Activated T-cell treated with anti-CD3 and anti-CD28 coated beads for 48 hours (primary cell): ENCODE results near the gene IFNGR1.

Experiments used
- DNase-seq: peaks from one replicate; pipeline ENCODE4 v3.0.0-alpha.2; 2020; ENCODE audit warnings: low read depth

Gene IFNGR1

GRCh38 chr6:137175868-137176245 is 43.3 kb downstream of the IFNGR1 start:
- no peak for DNase-seq

DNA sequence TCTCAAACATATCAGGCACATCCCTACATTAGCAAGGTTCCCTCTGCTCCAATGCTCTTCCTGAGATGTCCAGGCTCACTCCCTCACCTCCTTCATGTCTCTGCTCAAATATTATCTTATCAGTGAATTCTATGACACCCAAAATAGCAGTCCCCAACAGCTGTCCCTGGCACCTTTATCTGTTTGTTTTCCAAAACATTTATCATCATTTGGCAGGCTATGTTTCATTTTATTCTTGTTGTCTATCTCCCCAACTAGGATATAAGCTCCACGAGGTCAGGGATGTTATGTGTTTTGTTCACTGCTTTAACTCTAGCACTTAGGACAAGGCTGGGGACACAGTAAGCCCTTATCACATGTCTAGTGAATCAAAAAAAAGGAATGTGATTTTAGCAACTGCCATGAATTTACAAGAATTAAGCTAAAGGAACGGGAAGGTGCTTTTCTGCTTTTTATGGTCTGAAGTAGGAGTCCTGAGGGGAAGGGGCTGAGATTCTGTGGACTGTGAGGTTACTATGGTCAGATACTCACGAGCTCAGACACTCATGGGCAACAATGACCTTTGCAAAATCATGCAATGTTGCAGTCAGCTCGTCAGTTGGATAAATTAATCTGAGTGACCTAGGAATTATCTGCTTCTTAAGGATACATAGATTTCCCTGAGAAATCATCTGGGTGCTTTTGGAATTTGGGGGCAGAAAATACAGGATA is 43.9 kb downstream of the IFNGR1 start:
- DNase-seq = no peak

DNA sequence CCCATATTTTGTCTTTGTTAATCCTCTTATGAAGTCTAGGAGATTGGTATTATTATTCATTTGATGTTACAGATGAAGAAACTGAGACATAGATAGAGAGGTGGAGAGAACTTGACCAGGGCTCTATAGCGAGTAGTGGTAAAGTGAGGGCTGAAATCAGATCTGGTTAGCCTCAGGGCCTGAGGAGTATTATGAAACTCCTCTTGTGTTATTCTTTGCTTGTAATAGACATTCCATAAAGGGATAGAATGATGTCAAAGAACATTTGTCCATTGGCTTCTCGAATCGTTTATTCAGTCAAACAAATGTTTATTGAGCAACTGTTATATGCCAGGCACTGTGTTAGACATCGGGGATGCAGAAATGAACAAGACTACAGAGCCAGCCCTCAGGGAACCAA is 45.7 kb downstream of the IFNGR1 start, which contains the start of gene IL22RA2:
Gene IL22RA2, minus strand, starts transcription at position 144 of the 400 bp plus-strand sequence. CDS start 11,895 bp downstream, outside the sequence.
- DNase-seq = no peak

GRCh38 chr6:137172734-137173431 is 46.3 kb downstream of the IFNGR1 start:
- DNase-seq = no peak

DNA sequence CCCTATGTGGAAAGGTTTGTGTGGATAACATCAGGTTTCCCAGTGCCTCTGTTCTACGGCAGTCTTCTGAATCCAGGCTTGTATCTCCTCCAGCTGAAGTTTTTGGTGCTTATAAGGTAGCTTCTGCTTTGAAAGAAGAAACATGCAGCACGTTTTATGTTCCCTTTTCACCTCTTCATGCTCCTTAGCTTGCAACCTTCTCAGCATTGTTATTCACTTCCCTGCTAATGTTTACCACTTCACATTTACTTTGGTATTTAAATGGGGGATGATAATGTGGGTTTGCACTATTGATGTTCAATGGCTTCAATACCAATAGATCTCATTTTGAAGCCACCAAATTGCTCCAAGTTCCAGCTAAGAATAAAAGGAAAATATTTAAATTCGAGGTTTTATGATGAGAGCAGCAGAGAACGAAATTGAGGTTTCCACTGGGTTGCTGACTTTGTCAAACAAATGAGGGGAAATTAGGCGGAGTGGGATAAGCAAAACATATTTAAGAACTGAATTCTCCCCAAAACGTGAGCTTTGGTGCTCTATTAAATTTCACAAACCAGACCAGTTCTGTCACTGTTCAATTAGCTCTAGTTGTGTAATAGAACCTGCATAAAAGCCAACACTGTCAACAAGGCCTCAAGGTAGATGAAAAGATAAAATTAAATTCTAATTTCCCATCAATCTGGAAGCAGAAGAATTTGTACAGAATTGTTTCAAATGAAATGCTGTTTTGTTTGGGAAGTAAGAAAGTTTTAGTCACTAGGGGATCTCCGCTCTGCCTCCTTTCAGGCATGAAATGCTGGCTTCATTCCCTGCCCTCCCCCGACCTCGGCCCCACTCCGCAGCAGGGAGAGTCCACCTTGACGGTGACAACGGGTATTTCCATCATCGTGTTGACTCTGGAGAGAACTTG is 47.1 kb downstream of the IFNGR1 start:
- DNase-seq = no peak

DNA sequence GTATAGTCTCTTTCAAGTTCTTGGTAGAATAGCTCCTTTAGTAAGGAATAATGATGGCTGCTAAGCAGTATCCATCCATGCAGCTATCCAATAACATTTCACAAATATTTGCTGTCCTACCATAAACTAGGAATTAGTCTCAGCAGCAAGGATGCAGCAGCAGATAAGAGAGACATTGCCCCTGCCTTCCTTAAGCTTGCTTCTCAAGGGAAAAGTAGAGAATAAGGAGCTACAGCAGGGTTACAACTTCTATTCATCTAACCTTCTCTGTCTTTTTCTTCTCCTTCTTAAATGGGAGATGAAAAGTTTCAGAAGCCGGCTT is 48.2 kb downstream of the IFNGR1 start:
- DNase-seq = no peak

DNA sequence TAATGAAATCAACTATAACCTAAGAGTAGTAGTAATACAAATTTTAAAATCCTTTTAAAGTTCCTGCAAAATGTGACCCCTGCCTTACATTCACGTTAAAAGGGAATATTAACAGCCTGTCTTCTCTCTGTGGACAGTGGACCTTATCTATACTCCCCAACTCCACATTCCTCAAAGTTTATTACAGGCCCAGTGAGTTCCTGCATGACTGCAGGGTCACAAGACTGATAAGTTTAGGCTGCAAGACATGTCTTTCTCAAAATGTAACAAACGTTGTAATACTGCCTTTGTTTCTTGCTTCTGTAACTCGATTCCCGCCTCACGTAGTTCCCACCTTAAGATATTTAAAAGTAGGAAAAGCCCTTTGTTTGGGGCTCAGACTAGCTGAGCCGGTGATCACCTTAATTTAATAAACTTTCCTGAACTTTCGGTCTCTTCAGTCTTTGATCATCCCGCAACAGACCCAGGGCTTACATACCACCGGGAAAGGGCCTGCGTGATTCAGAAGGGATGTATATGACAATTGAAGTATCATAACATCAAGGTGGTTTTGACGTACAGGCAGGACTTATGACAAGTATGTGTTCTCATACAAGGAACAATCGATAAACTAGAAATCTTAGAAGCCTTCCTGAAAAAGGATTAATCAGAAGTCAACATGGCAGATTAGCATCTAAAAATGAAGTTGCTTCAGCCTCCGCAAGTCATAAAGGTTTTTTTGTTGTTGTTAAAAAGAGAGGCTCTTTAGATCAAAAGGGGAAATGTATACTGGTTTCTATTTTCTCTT is 48.7 kb downstream of the IFNGR1 start:
- no peak for DNase-seq

- DNase-seq = no peak
These were observed 51.3 kb downstream of the IFNGR1 start for GRCh38 chr6:137167702-137168377.

DNA sequence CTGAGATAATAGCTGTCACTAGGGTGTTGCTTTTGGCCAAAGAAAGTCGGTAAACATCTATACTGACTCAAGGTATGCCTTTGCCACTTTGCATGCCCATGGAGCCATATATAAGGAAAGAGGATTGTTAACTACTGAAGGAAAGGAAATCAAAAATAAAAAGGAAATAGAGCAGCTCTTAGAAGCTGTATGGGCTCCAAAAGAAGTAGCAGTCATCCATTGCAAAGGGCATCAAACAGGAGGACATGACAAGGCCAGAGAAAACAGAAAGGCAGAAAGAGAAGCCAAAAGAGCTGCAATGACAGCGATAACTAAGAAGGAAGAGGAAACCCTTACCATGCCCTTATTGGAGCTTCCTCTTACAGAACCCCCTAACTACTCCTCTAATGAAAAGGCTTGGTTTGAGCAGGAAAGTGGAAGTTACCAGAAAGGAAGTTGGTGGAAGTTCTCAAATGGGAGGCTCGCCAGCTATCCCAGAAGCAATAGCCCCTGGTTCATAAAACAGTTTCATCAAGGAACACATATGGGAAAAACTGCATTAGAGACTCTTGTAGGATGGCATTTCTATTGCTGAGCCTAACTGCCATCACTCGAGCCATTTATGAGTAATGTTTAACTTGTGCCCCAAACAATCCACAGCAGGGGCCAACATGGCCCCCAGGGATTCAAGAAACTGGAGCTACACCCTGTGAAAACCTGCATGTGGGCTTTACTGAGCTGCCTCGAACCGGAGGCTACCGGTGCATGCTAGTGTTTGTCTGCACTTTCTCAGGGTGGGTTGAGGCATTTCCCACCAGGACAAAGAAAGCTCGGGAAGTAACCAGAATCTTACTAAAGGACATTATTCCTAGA is 52.7 kb downstream of the IFNGR1 start:
- no peak for DNase-seq

GRCh38 chr6:137165375-137166246 is 53.6 kb downstream of the IFNGR1 start:
- DNase-seq = no peak

- no peak for DNase-seq
These were observed 55.4 kb downstream of the IFNGR1 start for GRCh38 chr6:137163732-137164318.

GRCh38 chr6:137162692-137163306 is 56.4 kb downstream of the IFNGR1 start:
- DNase-seq = no peak

DNA sequence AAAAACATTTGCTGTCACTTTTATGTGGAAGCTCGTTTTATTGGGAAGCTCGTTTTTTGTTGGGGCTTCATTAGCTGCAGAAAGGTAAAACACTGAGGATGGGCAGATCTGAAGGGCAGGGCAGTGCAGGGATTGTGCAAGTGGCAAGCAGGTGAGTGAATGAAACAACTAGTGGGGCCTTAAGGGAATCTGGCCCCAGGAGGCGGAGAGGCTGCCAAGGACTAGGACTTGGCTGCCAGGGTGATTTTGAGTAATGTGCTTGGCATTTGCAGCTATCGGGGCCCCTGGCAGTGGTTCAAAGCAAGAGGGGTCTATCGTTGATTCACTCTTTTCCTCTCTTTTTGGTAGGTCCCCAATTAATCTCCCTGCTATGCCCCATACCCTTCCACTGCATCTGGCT is 57.2 kb downstream of the IFNGR1 start:
- no peak for DNase-seq

DNA sequence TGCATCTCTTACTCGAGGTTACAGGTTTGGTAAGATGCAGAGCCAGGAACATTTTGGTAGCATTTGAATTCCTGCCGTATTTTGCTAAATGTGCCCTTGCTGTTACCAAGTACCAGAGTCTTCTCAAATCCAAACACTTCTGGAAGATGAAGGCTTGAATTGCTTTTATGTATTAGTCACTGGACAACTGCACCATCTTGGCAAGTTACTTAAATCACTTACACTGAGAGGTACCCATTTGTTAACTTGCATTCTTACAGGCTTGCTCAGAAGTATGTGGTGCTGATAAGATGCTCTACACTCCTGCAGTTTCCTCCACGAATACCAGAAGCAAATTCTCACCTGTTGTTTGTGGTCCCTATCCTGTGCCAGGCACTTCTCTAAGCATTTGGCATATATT is 58.4 kb downstream of the IFNGR1 start:
- DNase-seq = no peak

GRCh38 chr6:137159912-137160311 is 59.3 kb downstream of the IFNGR1 start:
- DNase-seq = no peak

DNA sequence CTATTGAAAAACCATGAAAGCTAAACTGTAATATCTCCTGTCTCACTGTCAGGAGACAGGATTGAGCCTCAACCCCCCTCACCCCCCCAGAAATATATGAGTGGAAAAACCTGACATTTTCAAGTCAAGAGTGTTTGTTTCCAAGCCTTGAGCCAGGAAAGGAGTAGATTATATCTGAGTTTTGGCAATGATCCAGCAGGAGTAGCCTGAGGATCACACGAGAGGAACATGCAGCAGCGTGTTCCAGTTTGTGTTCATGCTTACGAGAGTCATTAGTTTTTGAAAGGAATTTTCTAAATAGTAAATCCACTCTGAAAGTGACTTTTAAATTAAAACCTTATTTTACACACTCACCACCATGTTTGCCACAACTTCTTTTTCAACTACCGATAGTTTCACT is 61.6 kb downstream of the IFNGR1 start:
- no peak for DNase-seq

DNA sequence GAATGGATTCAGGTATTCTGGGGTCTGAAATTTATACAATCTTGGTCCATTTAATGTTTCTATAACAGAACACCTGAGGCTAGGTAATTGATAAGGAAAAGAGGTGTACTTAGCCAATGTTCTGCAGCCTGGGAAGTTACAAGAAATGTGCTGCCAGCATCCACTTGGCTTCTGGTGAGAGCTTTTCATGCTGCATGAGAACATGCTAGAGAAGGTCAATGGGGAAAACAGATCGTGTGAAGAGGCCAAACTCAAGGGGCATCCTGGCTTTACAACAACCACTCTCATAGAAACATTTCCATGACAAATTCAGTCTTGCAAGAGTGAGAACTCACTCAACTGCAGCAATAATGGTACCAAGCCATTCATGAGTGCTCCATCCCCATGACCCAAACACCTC is 62.5 kb downstream of the IFNGR1 start:
- DNase-seq = no peak

- no peak for DNase-seq
These were observed 63.4 kb downstream of the IFNGR1 start for GRCh38 chr6:137155830-137156229.

GRCh38 chr6:137150072-137150471 is 69.1 kb downstream of the IFNGR1 start:
- no peak for DNase-seq
